HG02798 (cell line): ENCODE results near the gene AARS1.
A peak's percentile ranks its signal among the peaks of the same experiment; 100 is the strongest.
"Not testable (repeated sequence)": the region's sequence is repeated elsewhere in the genome, so short reads cannot be mapped to it uniquely, and the experiment has no call there.

Experiments used
- ATAC-seq: cut with Tn5 transposase; IDR thresholded peaks from one replicate; pipeline ENCODE4 v1.9.1; 2021; ENCODE audit warnings: mild to moderate bottlenecking; ENCODE audit not compliant: unreplicated experiment, poor library complexity

The AARS1 gene

DNA sequence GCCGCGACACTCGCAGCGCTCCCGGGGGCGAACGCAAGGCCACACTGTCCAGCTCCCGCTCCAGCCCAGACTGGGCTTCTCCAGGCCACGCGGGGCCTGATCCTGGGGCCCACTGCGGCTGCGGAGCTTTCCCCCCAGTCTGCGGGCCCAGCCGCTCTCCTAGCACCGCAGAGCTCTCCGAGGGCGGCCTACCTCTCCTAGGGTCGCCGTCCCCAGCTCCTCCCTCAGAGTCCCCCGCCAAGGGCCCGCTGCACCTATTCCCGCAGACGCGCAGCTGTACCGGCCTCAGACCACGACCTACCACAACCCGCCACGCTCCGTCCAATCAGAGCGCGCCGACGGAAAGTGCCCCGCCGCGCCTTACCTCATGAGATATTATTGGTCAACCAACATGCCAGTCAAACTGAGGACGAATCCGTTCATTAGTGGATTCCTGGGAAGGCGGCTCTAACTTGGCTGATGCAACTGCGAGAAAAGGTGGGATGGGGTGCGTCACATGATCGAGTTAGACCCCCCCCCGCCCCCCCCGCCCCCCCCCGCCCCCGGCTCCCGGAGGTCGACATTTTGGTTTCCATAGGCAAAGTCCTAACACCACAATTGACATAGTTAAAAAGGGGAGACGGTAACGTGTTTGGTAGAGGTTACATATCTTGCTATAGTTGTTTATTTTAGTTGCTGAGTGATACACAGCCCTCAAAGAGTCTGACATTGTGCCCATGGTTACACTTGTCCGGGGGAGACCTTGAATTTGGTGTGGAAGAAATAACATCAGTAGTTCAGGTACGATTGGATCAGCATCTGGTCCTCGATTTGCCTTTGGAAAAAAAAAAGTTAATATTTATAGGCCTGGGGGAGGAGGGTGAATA is at the start of gene AARS1:
Gene AARS1, minus strand, starts transcription at position 278 of the 866 bp plus-strand sequence. CDS start 6,743 bp downstream, outside the sequence.
- peak; percentile 98 for ATAC-seq

DNA sequence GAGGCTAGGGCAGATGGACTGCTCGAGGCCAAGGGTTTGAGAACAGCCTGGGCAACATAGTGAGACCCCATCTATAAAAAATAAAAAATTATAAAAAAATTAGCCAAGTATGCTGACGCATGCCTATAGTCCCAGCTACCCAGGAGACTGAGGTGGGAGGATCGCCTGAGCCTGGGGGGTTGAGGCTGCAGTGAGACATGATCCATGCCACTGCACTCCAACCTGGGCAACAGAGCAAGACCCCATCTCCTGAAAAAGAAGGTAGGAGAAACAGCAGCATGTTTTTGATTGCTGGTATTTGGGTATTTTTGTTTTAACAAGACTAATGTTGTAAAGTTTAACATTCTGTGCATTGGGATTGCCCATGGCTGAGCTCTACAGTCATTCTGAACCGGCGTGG is 48.5 kb upstream of the AARS1 start:
- ATAC-seq, result no peak

DNA sequence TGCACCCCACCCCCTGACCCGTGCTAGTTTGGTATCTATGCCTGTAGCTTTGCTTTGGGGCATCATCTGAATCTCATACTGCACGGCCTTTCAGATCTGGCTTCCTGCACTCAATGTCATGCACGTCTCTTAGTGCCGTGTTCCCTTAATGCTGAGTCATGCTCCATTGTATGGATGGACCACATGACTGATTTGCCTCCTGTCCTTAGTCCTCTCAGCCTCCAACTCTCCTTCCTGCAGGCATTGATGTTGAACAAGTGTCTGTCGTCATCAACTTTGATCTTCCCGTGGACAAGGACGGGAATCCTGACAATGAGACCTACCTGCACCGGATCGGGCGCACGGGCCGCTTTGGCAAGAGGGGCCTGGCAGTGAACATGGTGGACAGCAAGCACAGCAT is 43.4 kb upstream of the AARS1 start:
- ATAC-seq, result not testable (repeated sequence)

DNA sequence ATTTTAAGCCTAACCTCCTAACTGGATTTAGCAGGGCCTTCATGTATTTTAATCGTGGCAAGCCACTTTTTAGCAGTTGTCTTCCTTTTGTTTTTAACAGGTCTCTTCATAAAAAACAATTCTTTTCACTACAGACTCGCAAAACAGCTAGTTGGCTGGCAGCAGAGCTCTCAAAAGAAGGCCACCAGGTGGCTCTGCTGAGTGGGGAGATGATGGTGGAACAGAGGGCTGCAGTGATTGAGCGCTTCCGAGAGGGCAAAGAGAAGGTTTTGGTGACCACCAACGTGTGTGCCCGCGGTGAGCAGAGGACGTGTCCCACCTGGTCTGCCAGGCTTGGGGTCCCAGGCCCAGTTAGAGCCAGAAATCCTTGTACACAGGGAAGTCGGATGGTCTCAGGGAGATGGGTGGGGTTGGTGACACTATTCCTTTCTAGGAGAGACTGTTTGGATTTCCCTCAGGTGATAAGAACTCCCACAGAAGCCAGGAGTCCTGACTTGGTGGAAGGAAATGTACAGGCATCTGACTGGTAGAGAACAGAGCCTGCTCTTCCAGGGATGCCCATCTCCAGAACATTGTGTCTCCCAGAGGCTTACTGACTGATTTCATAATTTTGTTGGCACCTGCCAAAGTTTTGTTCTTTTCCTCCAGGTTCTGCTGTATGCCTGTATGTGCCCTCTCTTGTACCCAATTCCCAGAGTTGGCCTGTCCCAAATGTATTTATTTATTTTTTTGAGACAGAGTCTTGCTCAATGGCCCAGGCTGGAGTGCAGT is 42.5 kb upstream of the AARS1 start:
- no peak for ATAC-seq

DNA sequence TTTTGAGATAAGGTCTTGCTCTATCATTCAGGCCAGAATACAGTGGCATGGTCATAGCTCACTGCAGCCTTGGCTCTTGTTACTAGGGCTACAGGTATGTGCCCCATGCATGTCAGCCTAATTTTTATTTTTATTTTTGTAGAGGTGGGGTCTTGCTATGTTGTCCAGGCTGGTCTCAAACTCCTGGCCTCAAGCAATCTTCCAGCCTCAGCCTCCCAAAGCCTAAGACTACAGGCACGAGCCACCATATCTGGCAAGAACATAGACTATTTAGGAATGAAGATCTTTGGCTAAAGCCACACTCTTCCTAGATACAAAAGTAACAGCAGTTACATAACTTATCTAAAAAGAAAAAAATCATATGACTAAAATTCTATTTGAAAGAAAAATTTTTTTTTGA is 41.8 kb upstream of the AARS1 start:
- ATAC-seq, result no peak

- no peak for ATAC-seq
Observed at GRCh38 chr16:70324998-70325747, 35.9 kb upstream of the AARS1 start.

GRCh38 chr16:70320121-70320520 is 30.8 kb upstream of the AARS1 start:
- no peak for ATAC-seq

DNA sequence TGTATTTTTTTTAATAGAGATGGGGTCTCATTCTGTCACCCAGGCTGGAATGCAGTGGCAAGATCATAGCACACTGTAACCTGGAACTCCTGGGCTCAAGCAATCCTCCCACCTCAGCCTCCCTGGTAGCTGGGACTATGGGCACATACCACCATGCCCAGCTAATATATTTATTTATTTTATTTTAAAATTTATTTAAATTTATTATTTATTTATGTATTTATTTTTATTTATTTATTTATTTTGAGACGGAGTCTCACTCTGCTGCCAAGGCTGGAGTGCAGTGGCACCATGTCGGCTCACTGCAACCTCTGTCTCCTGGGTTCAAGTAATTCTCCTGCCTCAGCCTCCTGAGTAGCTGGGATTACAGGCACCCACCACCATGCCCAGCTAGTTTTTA is 18.4 kb upstream of the AARS1 start:
- ATAC-seq, result not testable (repeated sequence)

DNA sequence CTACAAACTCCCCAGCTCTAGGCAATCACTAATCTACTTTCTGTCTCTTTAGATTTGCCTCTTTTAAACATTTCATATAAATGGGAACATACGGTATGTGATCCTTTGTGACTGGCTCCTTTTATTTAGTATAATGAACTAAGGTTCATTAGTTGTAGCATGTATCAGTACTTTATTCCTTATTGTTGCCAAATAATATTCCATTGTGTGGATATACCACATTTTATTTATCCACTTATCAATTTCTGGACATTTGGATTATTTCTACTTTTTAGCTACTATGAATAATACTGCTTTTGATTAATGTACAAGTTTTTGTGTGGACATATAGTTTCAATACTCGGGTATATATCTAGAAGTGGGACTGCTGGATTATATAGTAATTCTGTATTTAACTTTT is 17.6 kb upstream of the AARS1 start:
- ATAC-seq, result no peak

DNA sequence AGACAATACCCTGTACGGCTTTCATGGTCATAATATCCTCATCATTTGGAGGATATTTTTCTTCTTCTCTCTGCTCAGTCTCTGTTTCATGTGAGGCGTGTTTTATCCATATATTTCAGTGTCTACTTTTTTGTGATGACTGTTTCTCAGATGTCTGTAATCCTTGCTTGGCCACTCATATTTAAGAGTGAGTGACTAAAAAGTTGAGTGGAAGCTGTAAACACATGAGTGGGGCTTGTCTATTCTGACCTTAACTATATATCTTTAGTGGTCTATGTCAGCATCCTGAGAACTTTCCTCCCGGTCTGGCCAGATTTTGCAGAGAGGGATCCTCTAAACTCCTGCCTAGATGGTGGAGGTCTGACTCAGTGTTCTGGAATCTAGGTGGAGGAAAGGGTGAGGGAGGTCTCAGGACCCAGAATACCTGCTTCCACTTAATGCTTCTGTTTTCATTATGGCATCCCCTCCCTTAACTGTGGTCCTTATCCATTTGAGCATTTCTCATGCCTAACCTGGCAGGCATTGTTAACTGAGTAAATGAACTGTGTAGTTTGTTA is 15.7 kb upstream of the AARS1 start:
- no peak for ATAC-seq

DNA sequence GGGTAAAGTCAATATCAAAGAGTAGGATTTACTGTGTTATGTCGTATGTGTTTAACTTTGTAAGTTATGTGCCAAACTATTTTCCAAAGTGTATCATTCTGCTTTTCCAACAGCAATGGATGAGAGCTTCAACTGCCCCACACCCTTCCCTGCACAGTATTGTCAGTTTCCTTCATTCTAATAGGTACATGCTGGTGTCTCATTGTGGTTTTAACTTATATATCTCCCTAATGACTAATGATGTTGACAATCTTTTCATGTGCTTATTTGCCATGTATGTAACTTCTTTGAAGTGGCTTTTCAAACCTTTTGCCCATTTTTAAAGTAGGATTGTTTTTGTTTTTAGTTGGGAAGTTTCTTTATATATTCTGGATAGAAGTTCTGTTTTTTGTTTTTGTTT is 13.4 kb upstream of the AARS1 start:
- ATAC-seq, result no peak

- no peak for ATAC-seq
Observed at GRCh38 chr16:70301121-70301520, 11.8 kb upstream of the AARS1 start.

- peak; percentile 89 for ATAC-seq
Observed at GRCh38 chr16:70298988-70299938, 10.0 kb upstream of the AARS1 start, which contains the start of gene DDX19B. Gene DDX19B, plus strand, starts transcription at chr16:70299186. Its CDS starts 112 bp downstream, at chr16:70299298.

GRCh38 chr16:70295634-70296033 is 6.3 kb upstream of the AARS1 start:
- no peak for ATAC-seq

DNA sequence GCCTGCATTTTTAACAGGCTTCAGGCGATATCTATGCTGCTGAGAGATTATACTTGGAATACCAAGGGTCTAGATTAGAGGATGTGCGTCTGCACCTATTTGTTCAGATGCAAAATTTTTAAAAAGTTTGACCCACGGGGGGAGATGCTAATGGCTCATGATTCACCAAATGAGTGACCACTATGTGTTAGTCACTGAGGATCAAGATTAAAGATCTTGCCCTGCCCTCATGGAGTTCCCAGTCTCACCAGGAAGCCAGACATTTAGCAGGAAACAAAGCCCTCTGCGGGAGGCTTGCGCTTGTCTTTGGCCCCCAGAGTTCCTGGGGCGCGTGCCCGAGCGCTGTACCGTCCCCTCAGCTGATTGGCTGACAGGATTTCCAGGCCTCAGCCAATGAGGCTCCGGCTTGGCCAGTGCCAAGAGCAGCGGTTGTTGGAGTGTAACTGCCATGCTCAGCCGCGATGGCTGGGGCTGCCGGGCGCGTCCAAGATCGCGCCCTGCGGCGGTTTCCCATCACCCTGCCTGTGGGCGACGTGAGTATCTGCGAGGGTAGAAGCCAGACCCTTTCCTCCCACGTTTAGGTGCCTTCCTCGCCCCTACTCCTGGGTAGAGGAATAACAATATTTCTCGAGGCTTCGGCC is 5.2 kb upstream of the AARS1 start:
- no peak for ATAC-seq

GRCh38 chr16:70292148-70292547 is 2.8 kb upstream of the AARS1 start:
- not testable (repeated sequence) for ATAC-seq

DNA sequence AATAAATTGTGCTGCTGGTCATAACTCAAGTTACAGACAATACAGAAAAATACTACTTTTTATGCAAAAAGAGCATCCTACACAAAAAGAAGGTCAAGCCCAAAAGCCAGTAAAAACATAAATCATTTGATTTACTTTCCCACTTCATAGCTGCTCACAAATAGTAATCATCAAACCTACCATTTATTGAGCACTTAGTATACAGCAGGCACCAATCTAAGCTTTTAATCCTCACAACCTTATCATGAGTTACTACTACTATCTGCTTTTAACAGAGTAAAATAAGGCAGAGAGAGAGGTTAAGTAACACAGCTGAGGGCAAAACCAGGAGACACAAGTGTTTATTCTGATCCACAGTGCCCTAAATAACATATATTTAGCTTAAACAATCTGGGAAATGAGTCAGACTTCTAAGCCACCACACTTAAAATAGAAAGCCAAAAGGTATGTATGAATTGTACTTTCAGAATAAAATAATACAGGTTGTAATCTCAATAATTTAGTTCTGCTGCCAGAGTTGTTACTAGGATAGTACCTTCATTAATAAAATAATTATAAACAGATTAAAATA is 1.7 kb upstream of the AARS1 start:
- ATAC-seq, result no peak

DNA sequence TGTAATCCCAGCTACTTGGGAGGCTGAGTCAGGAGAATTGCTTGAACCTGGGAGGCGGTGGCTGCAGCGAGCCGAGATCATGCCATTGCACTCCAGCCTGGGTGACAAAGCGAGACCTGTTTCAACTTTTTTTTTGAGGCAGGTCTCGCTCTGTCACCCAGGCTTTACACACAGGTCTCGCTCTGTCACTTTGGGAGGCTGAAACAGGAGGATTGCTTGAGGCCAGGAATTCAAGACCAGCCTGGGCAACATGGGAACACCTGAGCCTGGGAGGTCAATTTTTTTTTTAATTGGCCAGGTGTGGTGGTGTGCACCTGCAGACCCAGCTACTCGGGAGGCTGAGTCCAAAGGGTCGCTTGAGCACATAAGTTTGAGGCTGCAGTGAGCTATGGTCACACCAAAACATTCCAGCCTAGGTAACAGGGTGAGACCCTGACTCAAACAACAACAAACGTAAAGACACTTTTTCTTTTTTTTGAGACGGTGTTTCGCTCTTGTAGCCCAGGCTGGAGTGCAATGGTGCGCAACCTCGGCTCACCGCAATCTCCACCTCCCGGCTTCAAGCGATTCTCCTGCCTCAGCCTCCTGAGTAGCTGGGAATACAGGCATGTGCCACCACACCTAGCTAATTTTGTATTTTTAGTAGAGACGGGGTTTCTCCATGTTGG is 1.9 kb downstream of the AARS1 start:
- ATAC-seq, result not testable (repeated sequence)
